SK-N-MC (cell line): ENCODE data around the gene ADAD1.

ENCODE experiments used
- DNase-seq: peaks from one replicate; pipeline ENCODE4 v3.0.0-alpha.2; 2011; ENCODE audit warnings: low read depth, low spot score
- H3K27ac ChIP-seq: fragments of 200-600 bp; sonication (generic); 2 replicates; pipeline ENCODE4 v1.5.1; 2016; ENCODE audit warnings: mixed run types
- H3K36me3 ChIP-seq: fragments of 200-600 bp; sonication (generic); 2 replicates; pipeline ENCODE4 v1.6.1; 2017; ENCODE audit warnings: antibody characterized with exemption, low read length, mixed read lengths; ENCODE audit not compliant: insufficient read depth
- H3K4me3 ChIP-seq: fragments of 200-600 bp; sonication (generic); 2 replicates; pipeline ENCODE4 v1.5.1; 2016
- H3K9ac ChIP-seq: fragments of 200-600 bp; sonication (generic); 2 replicates; pipeline ENCODE4 v1.8.0; 2017; ENCODE audit warnings: mixed run types, mixed read lengths; ENCODE audit not compliant: insufficient read length
- H3K9me3 ChIP-seq: fragments of 200-600 bp; sonication (generic); 2 replicates; pipeline ENCODE4 v1.6.1; 2017; ENCODE audit warnings: low read depth, mild to moderate bottlenecking, antibody characterized with exemption, low read length, moderate library complexity, mixed read lengths
- EZH2 ChIP-seq: fragments of 200-600 bp; sonication (generic); IDR thresholded peaks from one replicate; pipeline ENCODE4 v1.6.1; 2017; ENCODE audit warnings: antibody characterized with exemption
- FOXP2 ChIP-seq: optimal IDR thresholded peaks from 2 replicates; pipeline ENCODE3; 2011; ENCODE audit warnings: mild to moderate bottlenecking, moderate library complexity; ENCODE audit not compliant: insufficient read depth; ENCODE audit errors: extremely low read length, control extremely low read depth
- POLR2AphosphoS5 ChIP-seq: IDR thresholded peaks from 2 replicates; pipeline ENCODE4 v1.6.1; 2012; ENCODE audit warnings: mild to moderate bottlenecking, low read depth, low read length, borderline replicate concordance

ADAD1 gene

DNA sequence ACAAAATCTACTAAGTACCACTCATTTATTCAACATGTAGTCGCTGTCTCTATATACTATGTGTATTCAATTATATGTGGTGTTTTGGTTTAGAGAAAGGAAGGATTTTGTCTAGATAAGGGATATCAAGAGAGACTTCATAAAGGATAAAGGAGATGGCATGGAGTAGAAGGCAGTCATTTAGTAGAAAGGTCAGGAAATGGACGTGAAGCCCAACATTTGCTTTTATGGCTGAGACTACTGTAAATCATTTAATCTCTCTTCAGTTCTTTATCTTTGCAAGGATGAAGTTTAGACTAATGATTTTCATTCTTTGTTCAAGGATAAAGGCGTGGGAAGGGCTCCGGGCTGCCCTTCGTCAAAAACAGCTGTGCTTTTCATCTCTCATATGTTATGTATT is 52.5 kb downstream of the ADAD1 start:
- H3K9ac ChIP-seq: no peak overlapping the region
- H3K27ac ChIP-seq: no peak overlapping the region
- TF ChIP-seq POLR2AphosphoS5 (no peak), FOXP2 (no peak), EZH2 (no peak)
- no peak overlapping the region for H3K4me3 ChIP-seq
- H3K36me3 ChIP-seq: no peaks in the 10 kb centered on the region
- DNase-seq: no peak
- H3K9me3 ChIP-seq: no peaks in the 10 kb centered on the region

DNA sequence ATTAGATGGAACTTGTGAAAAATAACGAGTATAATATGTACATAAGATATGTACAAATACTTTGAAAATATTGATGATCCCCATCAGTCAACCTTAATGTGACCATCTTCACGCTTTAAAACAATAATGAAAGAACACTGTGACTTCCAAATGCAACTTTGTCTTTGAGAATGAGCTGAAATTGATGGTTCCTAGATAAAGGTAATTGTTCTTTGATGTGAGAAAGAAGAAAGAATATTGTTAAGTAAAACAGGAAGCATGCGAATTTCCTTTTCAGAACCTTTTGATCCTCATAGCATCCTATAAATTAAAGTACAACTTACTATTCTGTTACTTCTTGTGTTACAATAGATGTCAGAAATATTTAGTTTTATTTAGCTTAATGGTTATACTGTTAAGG is 55.5 kb downstream of the ADAD1 start:
- TF ChIP-seq EZH2 (no peak), POLR2AphosphoS5 (no peak), FOXP2 (no peak)
- H3K27ac ChIP-seq: no peak overlapping the region
- H3K36me3 ChIP-seq: no peaks in the 10 kb centered on the region
- DNase-seq: no peak
- H3K9ac ChIP-seq: no peak overlapping the region
- no peak overlapping the region for H3K4me3 ChIP-seq
- no peaks in the 10 kb centered on the region for H3K9me3 ChIP-seq

DNA sequence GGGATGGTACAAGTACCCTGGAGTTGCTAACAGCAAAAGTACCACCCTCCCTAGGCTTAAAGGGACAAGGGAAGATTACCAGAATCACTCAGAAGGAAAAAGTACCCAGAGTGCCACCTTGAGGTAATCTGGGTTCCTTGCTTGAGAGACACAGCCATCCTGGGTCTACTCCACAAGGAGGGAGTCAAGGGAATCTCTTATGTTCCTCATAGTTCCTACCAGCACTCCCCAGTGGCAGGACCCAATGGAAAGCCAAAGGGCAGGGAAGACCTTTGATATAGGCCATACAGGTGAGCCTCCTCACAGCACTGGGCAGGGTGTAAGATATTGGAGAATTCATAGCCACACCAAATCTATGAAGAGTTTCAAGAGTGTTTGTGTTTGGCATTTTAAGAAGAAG is 72.0 kb downstream of the ADAD1 start:
- TF ChIP-seq EZH2 (no peak), FOXP2 (no peak), POLR2AphosphoS5 (no peak)
- peak; percentile 10 for DNase-seq
- H3K27ac ChIP-seq: no peak overlapping the region
- no peaks in the 10 kb centered on the region for H3K36me3 ChIP-seq
- H3K9me3 ChIP-seq: no peaks in the 10 kb centered on the region
- no peak overlapping the region for H3K4me3 ChIP-seq
- H3K9ac ChIP-seq: no peak overlapping the region

DNA sequence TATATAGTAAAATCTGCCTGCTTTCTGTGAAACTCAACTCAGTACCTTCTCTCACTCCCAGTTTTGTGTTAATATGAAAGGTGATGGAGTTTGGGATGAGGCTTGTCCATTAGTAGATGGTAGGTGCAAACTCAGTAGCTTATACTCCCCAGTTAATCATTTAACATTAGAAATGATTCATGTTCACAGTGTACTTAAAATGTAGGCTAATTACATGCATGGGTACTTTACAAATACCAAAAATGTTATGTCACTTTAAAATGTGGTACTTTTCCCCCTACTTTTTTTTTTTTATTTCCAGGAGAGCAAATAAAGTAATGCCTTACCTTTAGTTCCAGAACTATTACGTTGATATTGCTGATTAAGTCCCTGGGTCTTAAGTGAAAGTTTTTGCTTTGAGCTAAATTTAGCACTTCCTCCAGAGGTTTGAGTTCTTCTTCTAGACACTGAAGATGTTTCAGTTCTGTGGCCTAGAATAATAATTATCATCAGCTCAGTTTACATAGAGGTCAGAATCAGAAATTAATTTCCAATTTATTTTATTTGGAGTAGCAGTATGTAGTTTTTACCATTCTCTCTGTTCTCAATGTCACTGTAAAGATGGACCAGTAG is 74.7 kb downstream of the ADAD1 start:
- no peaks in the 10 kb centered on the region for H3K36me3 ChIP-seq
- no peak overlapping the region for H3K9ac ChIP-seq
- H3K9me3 ChIP-seq: no peaks in the 10 kb centered on the region
- TF ChIP-seq FOXP2: no peak
- no peak for TF ChIP-seq POLR2AphosphoS5
- no peak for TF ChIP-seq EZH2
- H3K4me3 ChIP-seq: no peak overlapping the region
- no peak for DNase-seq
- H3K27ac ChIP-seq: no peak overlapping the region

- no peak for DNase-seq
- no peaks in the 10 kb centered on the region for H3K9me3 ChIP-seq
- H3K9ac ChIP-seq: no peak within 1 kb of the TSS
- no peak within 1 kb of the TSS for H3K4me3 ChIP-seq
- H3K27ac ChIP-seq: no peak within 1 kb of the TSS
- H3K36me3 ChIP-seq: no peaks in the 10 kb centered on the region
- TF ChIP-seq EZH2 (no peak), FOXP2 (no peak), POLR2AphosphoS5 (no peak)
Measured at GRCh38 chr4:122456231-122457116, 77.7 kb downstream of the ADAD1 start, which contains the start of gene IL2. Gene IL2, minus strand, starts transcription at chr4:122456725. Its CDS starts 285 bp downstream, at chr4:122456440.

DNA sequence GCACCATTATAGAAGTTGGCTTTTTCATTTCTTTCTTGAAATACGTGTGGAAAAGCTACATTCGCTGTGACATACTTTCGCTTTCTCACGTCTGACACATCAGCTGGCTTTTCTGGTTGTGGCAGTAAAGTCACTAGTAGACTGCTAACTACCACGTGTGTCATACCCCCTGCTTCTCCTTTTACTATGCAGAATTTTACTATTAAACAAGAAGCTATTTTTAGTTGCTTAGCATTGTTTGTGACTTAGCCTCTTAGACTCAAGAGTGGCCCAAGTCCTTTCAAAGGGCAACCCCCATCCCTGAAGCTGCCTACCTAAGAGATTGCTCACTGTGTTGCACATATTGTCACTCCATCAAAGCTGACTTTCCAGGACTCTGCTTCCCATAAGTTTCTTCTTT is 79.8 kb downstream of the ADAD1 start:
- Histone ChIP-seq H3K27ac (no peak overlapping the region), H3K9ac (no peak overlapping the region), H3K9me3 (no peaks in the 10 kb centered on the region), H3K36me3 (no peaks in the 10 kb centered on the region), H3K4me3 (no peak overlapping the region)
- DNase-seq: no peak
- TF ChIP-seq EZH2 (no peak), POLR2AphosphoS5 (no peak), FOXP2 (no peak)

DNA sequence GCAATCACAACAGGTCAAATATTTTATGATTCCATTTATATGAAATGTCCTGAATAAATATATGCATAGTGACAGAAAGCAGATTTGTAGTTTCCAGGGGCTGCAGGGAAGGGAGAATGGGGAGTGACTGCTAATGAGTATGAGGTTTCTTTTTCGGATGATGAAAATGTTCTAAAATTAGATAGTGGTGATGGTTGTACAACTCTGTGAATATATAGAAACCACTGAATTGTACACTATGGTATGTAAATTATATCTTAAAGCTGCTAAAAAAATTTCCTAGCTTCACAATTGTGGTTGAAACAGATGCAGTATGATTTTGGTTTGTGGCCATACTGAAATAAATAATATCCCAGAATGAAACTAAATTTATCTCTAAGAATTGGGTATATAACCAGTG is 90.6 kb downstream of the ADAD1 start:
- H3K27ac ChIP-seq: no peak overlapping the region
- no peaks in the 10 kb centered on the region for H3K36me3 ChIP-seq
- TF ChIP-seq POLR2AphosphoS5 (no peak), EZH2 (no peak), FOXP2 (no peak)
- no peak overlapping the region for H3K4me3 ChIP-seq
- H3K9me3 ChIP-seq: no peaks in the 10 kb centered on the region
- no peak overlapping the region for H3K9ac ChIP-seq
- no peak for DNase-seq

GRCh38 chr4:122475233-122475632 is 96.4 kb downstream of the ADAD1 start:
- DNase-seq: no peak
- H3K27ac ChIP-seq: no peak overlapping the region
- TF ChIP-seq FOXP2: no peak
- no peak for TF ChIP-seq POLR2AphosphoS5
- TF ChIP-seq EZH2: no peak
- H3K9me3 ChIP-seq: no peaks in the 10 kb centered on the region
- H3K36me3 ChIP-seq: no peaks in the 10 kb centered on the region
- no peak overlapping the region for H3K4me3 ChIP-seq
- H3K9ac ChIP-seq: no peak overlapping the region

GRCh38 chr4:122476126-122476525 is 97.3 kb downstream of the ADAD1 start:
- no peak overlapping the region for H3K27ac ChIP-seq
- no peaks in the 10 kb centered on the region for H3K36me3 ChIP-seq
- TF ChIP-seq EZH2 (no peak), FOXP2 (no peak), POLR2AphosphoS5 (no peak)
- H3K4me3 ChIP-seq: no peak overlapping the region
- H3K9me3 ChIP-seq: no peaks in the 10 kb centered on the region
- no peak overlapping the region for H3K9ac ChIP-seq
- DNase-seq: no peak
